ENCODE results near the gene ZNF724. TPM values are rescaled to one million over a fixed set of nuclear protein-coding genes. Genes with fewer than 3 reads are reported as not detected.
"Not testable (repeated sequence)": the region's sequence is repeated elsewhere in the genome, so short reads cannot be mapped to it uniquely, and the experiment has no call there.

The ZNF724 gene
- polyA plus RNA-seq (ENCODE audit: insufficient read length in 10 of 10), result 1 to 10 TPM; 1.9 to 3.8 (median 2.6) TPM
- long read RNA-seq, donor 1, result 0 reads
- long read RNA-seq, donor 2, partial matches to known transcripts, result 0 of 1 reads
- long read RNA-seq, donor 2, other reads (novel, unspliced or antisense), result 0 of 1 reads
- long read RNA-seq, donor 3, result 0 reads
- long read RNA-seq, donor 4, result 0 reads
- long read RNA-seq, donor 5, result 0 reads
- long read RNA-seq, donor 6, result 0 reads
- long read RNA-seq, donor 7, result 0 reads
- long read RNA-seq, donor 8, partial matches to known transcripts, result 0 of 1 reads
- long read RNA-seq, donor 8, other reads (novel, unspliced or antisense), result 0 of 1 reads
- long read RNA-seq, donor 9, result 0 reads

GRCh38 chr19:23249911-23250649 lies at the start of gene ZNF724:
Gene ZNF724, minus strand, starts transcription at chr19:23250394. Its CDS starts 152 bp downstream, at chr19:23250242.
- DNase-seq, result peak; percentile 96 to 98 (median 97)

- DNase-seq, result no peak
These were observed 43.9 kb upstream of the ZNF724 start for GRCh38 chr19:23294141-23294540.

DNA sequence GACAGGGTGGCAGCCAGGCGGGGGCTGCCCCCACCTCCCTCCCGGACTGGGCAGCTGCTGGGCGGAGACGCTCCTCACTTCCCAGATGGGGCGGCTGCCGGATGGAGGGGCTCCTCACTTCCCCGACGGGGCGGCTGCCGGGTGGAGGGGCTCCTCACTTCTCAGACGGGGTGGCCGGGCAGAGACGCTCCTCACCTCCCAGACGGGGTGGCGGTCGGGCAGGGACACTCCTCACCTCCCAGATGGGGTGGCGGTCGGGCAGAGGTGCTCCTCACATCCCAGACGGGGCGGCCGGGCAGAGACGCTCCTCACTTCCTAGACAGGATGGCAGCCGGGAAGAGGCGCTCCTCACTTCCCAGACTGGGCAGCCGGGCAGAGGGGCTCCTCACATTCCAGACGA lies 39.8 kb upstream of the ZNF724 start:
- DNase-seq, result not testable (repeated sequence)

DNA sequence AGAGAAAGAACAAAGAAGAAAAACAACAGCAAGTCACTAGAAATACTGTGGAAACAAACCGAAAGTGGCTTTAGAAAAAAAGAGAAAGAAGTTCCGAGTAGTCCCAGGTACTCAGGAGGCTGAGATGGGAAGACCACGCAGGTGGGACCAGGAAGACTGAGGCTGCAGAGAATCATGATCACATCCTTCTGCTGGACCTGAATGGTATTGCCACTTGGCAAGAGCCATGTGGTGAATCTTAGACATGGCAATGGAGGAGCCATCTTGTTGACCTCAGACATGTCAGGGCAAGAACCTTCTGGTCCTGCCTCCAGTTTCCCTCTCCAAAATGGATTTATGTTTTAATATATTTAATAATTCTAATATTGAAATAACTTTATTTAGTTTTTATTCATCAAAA lies 37.4 kb upstream of the ZNF724 start:
- no peak for DNase-seq

GRCh38 chr19:23286477-23286876 lies 36.3 kb upstream of the ZNF724 start:
- no peak for DNase-seq

DNA sequence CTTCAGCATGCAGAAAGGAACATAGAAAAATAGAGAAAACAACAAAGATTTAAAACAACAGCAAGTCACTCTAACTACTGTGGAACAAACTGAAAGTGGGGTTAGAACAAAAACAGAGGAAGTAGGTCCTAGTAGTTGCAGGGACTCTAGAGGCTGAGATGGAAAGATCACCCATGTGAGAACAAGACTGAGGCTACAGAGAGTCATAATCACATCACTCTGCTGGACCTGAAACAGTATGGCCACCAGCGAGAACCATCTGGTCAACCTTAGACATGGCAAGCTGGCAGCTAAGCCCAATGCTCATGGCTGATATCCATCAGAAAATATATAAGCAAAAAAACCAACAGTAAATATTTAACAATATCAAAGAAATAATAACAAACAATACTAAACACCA lies 35.8 kb upstream of the ZNF724 start:
- DNase-seq, result no peak

DNA sequence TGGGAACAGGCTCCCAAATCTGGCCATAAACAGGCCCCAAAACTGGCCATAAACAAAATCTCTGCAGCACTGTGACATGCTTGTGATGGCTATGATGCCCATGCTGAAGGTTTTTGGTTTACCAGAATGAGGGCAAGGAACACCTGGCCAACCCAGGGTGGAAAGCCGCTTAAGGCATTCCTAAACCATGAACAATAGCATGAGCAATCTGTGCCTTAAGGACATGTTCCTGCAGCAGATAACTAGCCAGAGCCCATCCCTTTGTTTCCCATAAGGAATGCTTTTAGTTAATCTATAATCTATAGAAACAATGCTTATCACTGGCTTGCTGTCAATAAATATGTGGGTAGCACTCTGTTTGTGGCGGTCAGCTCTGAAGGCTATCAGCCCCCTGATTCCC lies 35.1 kb upstream of the ZNF724 start:
- not testable (repeated sequence) for DNase-seq

GRCh38 chr19:23283925-23284324 lies 33.7 kb upstream of the ZNF724 start:
- DNase-seq, result peak in 2 of 3 donors; percentile 9 to 19

DNA sequence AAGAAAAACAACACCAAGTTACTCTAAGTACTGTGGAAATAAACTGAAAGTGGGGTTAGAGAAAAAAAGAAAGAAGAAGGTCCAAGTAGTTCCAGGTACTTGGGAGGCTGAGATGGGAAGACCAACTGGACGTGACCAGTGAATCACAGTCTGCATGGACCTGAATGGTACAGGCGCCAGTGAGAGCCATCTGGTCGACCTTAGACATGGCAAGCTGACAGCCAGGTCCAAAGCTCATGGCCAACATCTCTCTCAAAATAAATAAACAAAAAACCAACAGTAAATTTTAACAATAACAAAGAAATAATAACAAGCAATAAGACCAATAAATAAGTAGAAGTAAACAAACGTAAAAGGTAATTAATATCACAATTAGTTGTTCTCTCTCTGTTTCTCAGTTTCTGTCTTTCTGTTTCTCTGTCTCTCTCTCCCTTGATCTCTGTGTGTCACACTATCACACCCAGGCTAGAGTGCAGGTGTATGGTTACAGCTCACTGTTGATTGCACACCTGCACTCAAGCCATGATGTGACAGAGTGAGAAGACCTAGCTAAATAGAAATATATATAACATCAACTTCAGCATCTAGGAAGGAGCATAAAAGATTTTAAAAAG lies 31.6 kb upstream of the ZNF724 start:
- DNase-seq, result no peak

DNA sequence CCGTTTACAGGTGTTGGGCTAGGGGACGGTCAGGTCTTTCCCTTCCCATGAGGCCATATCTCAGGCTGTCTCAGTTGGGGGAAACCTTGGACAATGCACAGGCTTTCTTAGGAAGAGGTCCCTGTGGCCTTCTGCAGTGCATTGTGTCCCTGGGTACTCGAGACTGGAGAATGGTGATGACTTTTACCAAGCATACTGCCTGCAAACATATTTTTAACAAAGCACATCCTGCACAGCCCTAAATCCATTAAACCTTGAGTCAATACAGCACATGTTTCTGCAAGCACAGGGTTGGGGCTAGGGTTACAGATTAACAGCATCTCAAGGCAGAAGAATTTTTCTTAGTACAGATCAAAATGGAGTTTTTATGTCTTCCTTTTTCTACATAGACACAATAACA lies 27.9 kb upstream of the ZNF724 start:
- not testable (repeated sequence) for DNase-seq

DNA sequence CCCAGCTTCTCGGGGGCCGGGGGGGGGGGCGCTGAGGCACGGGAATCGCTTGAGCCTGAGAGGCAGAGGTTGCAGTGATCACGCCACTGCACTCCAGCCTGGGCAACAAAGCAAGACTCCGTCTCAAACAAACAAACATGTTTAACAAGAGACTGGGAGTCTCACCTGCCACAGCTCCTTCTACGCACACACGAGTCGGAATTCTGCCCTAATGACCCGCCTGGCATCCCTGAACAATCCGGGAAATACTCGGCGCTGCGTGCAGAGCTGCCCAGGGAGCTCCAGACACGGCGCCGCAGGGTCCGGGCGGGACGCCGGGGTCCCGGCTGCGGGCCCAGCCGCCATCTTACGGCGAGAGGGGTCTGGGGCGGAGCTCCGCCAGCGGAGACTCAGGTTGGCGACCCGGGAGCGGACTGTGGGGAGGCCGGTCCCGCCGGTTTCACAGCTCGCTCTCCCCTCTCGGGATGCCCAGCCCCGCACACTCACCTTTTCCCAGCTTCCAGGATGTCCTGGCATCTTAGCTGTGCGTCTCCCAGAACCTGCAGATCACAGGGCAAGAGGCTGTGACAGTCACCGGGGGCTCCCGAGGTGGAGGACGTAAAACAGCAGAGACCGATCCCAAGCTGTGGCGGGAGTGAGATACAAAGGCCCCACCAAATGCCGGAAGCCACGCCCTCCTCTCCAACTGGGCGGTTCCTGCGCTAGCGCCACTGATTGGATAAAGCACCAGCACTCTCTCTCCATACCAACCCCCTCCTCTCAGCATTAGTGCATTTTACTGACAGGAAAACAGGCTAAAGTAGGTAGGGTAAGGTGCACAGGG lies 23.6 kb upstream of the ZNF724 start:
- peak; percentile 83 to 96 (median 92) for DNase-seq

- DNase-seq, result peak in 2 of 3 donors; percentile 14 to 62
These were observed 22.9 kb upstream of the ZNF724 start for GRCh38 chr19:23273022-23273589.

DNA sequence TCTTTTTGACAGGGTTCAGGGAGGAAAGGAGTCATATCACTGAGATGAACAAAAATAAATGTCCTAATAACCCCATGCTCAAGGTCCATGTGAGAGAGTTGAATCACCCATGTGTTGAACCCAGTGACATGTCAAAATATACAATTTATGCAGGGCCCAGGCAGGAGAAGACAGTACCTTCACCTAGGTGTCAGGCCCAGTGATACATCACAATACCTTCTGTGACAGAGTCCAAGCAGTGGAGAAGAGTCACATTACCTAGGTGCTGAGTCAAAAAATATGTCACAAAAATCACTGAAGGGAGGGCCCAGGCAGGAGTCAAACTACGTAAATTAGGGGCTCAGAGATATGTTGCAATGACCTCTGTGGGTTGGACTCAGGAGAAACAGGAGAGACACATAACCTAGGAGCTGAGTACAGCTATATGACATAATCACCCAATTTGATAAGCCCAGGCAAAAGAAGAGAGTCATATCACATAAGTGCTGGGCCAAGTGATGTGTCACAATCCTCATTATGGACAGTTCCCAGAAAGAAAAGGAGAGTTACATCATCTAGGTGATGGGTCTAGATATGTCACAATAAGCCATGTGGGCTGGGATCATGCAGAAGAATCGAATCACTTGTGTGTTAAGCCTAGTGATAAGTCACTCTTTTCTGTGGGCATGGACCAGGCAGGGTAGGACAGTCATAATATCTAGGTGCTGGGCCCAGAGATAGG lies 13.8 kb upstream of the ZNF724 start:
- no peak for DNase-seq

- DNase-seq, result no peak
These were observed 13.2 kb upstream of the ZNF724 start for GRCh38 chr19:23263396-23263795.

GRCh38 chr19:23262920-23263319 lies 12.7 kb upstream of the ZNF724 start:
- no peak for DNase-seq

DNA sequence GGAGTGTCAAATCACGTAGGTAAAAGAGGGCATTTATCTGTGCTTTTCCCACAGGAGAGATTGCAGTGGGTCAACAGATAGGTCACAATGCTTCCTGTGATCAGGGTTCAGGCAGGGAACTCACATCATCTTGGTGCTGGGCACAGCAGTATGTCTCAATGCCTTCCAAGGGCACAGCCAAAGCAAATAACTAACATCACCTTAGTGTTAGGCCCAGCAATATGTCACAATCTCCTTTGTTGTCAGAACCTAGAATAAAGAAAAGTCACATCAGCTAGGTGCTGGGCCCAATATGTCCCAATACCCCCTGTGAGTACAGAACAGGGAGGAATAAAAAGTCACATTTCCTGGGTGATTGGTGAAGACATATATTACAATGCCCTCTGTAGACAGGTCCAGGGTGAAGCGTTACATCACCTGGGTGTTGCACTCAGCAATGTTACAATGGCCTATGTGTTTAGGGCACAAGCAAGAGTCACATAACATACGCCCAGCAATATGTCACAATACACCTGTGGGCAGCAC lies 11.4 kb upstream of the ZNF724 start:
- DNase-seq, result no peak

DNA sequence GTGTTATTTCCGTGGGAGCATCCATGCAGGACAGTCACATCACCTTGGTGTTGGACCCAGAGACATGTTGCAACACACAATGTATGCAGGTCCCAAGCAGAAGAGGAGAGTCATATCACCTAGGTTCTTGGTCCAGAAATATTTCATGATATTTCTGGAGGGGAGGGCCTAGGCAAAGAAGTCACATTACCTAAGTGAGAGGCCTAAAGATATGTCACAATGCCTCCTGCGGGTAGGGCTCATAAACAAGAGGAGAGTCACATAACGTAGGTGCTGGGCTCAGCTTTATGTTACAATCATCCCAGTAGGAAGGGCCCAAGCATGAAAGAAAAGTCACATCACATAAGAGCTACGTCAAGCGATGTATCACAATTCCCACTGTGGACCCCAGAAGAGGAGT lies 10.8 kb upstream of the ZNF724 start:
- no peak for DNase-seq

DNA sequence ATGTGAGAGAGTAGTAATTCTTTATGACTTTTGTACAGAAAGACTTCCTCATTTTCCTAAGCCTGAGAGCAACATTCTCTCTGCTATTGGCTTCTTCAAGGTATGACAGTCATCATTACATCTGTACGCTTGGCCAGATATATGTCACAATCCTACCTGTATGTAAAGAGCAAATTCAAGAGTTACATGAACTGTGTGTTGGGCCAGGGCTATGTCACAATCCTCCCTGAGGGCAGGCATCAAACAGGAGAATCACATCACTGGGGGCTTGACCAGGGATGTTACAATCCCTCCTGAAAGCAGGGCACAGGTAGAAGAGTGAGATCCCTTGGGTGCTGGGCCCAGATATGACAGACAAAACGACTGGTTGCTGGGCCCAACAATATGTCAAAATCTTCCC lies 9.8 kb upstream of the ZNF724 start:
- no peak for DNase-seq

- no peak for DNase-seq
These were observed 5.5 kb upstream of the ZNF724 start for GRCh38 chr19:23255700-23256099.

GRCh38 chr19:23254141-23254910 lies 4.1 kb upstream of the ZNF724 start:
- DNase-seq, result no peak
